ENCODE measurements around the gene NFIA.

NFIA gene

GRCh38 chr1:61474963-61475362 is 392.6 kb downstream of the NFIA start:
- no peak for DNase-seq

- DNase-seq, result no peak
These were observed 394.9 kb downstream of the NFIA start for GRCh38 chr1:61477301-61477700.

- DNase-seq, result no peak
These were observed 398.0 kb downstream of the NFIA start for GRCh38 chr1:61480273-61480935.

- no peak for DNase-seq
These were observed 399.0 kb downstream of the NFIA start for GRCh38 chr1:61481315-61481715.

GRCh38 chr1:61482170-61482734 is 399.9 kb downstream of the NFIA start:
- no peak for DNase-seq

- no peak for DNase-seq
These were observed 404.6 kb downstream of the NFIA start for GRCh38 chr1:61486783-61487536.

GRCh38 chr1:61487801-61488200 is 405.4 kb downstream of the NFIA start:
- DNase-seq, result no peak

GRCh38 chr1:61490924-61491323 is 408.6 kb downstream of the NFIA start:
- DNase-seq, result no peak

- DNase-seq, result no peak
These were observed 409.1 kb downstream of the NFIA start for GRCh38 chr1:61491497-61491896.

- DNase-seq, result no peak
These were observed 411.6 kb downstream of the NFIA start for GRCh38 chr1:61494000-61494399.

- no peak for DNase-seq
These were observed 414.1 kb downstream of the NFIA start for GRCh38 chr1:61496501-61496900.

- DNase-seq, result no peak
These were observed 414.7 kb downstream of the NFIA start for GRCh38 chr1:61497013-61497412.

- DNase-seq, result no peak
These were observed 416.0 kb downstream of the NFIA start for GRCh38 chr1:61498342-61498741.

GRCh38 chr1:61501971-61502916 is 419.9 kb downstream of the NFIA start:
- DNase-seq, result no peak

GRCh38 chr1:61504305-61504704 is 421.9 kb downstream of the NFIA start:
- DNase-seq, result no peak

GRCh38 chr1:61504852-61505390 is 422.6 kb downstream of the NFIA start:
- no peak for DNase-seq

GRCh38 chr1:61506236-61506635 is 423.9 kb downstream of the NFIA start:
- no peak for DNase-seq

GRCh38 chr1:61506944-61507500 is 424.7 kb downstream of the NFIA start:
- DNase-seq, result no peak

Data from bone marrow (tissue), 2 donors.